ENCODE measurements around the gene RBP2. TPM values are rescaled to one million over a fixed set of nuclear protein-coding genes. Genes with fewer than 3 reads are reported as not detected.

The RBP2 gene
- total RNA-seq, 1 donor from 2014 or later, result not detected

GRCh38 chr3:139423232-139423631 lies 53.1 kb downstream of the RBP2 start:
- no peaks in the 10 kb centered on the region for H3K27me3 Mint-ChIP-seq (ENCODE audit: low read depth)
- H3K4me1 Mint-ChIP-seq (ENCODE audit: low read depth), result no peaks in the 10 kb centered on the region
- no peaks in the 10 kb centered on the region for H3K9me3 Mint-ChIP-seq (ENCODE audit: low read depth)
- no peak overlapping the region for H3K4me3 Mint-ChIP-seq (ENCODE audit: unreplicated experiment)
- H3K27ac Mint-ChIP-seq (ENCODE audit: unreplicated experiment), result no peak overlapping the region
- no peak for DNase-seq (ENCODE audit: low spot score)
- TF ChIP-seq, protein P1, sequence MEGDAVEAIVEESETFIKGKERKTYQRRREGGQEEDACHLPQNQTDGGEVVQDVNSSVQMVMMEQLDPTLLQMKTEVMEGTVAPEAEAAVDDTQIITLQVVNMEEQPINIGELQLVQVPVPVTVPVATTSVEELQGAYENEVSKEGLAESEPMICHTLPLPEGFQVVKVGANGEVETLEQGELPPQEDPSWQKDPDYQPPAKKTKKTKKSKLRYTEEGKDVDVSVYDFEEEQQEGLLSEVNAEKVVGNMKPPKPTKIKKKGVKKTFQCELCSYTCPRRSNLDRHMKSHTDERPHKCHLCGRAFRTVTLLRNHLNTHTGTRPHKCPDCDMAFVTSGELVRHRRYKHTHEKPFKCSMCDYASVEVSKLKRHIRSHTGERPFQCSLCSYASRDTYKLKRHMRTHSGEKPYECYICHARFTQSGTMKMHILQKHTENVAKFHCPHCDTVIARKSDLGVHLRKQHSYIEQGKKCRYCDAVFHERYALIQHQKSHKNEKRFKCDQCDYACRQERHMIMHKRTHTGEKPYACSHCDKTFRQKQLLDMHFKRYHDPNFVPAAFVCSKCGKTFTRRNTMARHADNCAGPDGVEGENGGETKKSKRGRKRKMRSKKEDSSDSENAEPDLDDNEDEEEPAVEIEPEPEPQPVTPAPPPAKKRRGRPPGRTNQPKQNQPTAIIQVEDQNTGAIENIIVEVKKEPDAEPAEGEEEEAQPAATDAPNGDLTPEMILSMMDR (IDR thresholded peaks at IDR 0.05), result no peak
- peaks cover 7% of the 10 kb centered on the region for H3K36me3 Mint-ChIP-seq (ENCODE audit: low read depth)

DNA sequence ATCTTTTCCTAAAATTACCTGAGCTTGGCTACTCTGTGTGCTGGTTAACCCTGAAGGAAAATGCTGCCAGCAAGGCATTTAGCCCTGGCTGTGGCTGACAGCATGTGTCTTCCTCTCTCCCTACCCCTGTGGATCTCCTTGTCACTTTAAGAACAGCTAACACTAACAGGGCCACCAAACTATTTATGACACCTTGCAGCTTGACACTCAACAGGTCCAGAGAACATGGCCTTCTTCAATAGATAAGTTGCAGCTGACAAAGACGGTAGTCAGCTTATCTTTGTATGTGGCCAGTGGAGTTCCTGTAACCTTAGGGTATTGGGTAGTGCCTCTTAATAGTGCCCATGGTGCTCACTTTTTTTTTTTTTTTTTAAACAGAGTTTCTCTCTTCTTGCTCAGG lies 54.9 kb downstream of the RBP2 start:
- Mint-ChIP-seq H3K27ac (ENCODE audit: unreplicated experiment) (no peak overlapping the region), H3K27me3 (ENCODE audit: low read depth) (no peaks in the 10 kb centered on the region), H3K4me1 (ENCODE audit: low read depth) (no peaks in the 10 kb centered on the region), H3K36me3 (ENCODE audit: low read depth) (peaks cover 18% of the 10 kb centered on the region), H3K9me3 (ENCODE audit: low read depth) (peaks cover 15% of the 10 kb centered on the region), H3K4me3 (ENCODE audit: unreplicated experiment) (no peak overlapping the region)
- no peak for DNase-seq (ENCODE audit: low spot score)
- TF ChIP-seq, protein P1 (IDR thresholded peaks at IDR 0.05), result no peak

GRCh38 chr3:139421040-139421439 lies 55.3 kb downstream of the RBP2 start:
- Mint-ChIP-seq H3K4me1 (ENCODE audit: low read depth) (no peaks in the 10 kb centered on the region), H3K27me3 (ENCODE audit: low read depth) (no peaks in the 10 kb centered on the region), H3K36me3 (ENCODE audit: low read depth) (peaks cover 19% of the 10 kb centered on the region), H3K27ac (ENCODE audit: unreplicated experiment) (no peak overlapping the region), H3K4me3 (ENCODE audit: unreplicated experiment) (no peak overlapping the region), H3K9me3 (ENCODE audit: low read depth) (peaks cover 19% of the 10 kb centered on the region)
- TF ChIP-seq, protein P1 (IDR thresholded peaks at IDR 0.05), result no peak
- DNase-seq (ENCODE audit: low spot score), result no peak

DNA sequence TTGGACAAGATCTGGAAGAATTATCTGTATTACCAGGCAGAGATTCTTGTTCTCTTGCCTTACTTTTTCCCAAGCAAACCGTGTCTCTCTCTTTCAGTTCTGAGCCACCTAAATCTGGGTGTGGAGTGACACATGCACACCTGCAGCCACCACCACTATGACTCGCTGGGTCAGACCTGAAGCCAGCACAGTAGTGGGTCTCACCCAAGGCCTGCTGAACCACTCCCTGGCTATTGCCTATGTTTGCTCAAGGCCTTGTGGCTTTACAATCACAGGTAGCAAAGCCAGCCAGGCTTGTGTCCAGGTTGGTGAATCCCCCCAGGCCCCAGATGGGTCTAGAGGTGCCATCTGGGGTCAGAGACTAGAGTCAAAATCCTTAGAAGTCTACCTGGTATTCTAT lies 58.2 kb downstream of the RBP2 start:
- Mint-ChIP-seq H3K36me3 (ENCODE audit: low read depth) (peaks cover 16% of the 10 kb centered on the region), H3K4me3 (ENCODE audit: unreplicated experiment) (no peak overlapping the region), H3K4me1 (ENCODE audit: low read depth) (peaks cover 7% of the 10 kb centered on the region), H3K27ac (ENCODE audit: unreplicated experiment) (no peak overlapping the region), H3K27me3 (ENCODE audit: low read depth) (no peaks in the 10 kb centered on the region), H3K9me3 (ENCODE audit: low read depth) (peaks cover 34% of the 10 kb centered on the region)
- TF ChIP-seq, protein P1 (IDR thresholded peaks at IDR 0.05), result no peak
- DNase-seq (ENCODE audit: low spot score), result no peak

DNA sequence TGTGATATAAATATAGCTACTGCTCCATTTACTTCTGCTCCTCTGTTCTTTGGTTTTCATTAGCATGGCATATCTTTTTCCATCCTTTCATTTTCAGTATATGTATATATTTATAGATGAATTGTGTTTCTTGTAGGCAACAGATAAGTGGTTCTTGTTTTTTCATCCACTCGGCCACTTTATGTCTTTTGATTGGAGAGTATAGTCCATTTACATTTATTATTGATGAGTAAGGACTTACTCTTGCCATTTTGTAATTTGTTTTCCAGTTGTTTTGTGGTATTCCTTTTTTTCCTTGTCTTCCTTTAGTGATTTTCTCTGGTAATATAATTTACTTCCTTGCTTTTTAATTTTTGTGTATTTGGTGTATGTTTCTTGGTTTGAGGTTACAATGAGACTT lies 60.0 kb downstream of the RBP2 start:
- Mint-ChIP-seq H3K9me3 (ENCODE audit: low read depth) (peaks cover 50% of the 10 kb centered on the region), H3K36me3 (ENCODE audit: low read depth) (peaks cover 24% of the 10 kb centered on the region), H3K27ac (ENCODE audit: unreplicated experiment) (no peak overlapping the region)

More for the DNA sequence above, 60.0 kb downstream of the RBP2 start:
- TF ChIP-seq, protein P1 (IDR thresholded peaks at IDR 0.05), result no peak
- no peak for DNase-seq (ENCODE audit: low spot score)
- Mint-ChIP-seq H3K4me1 (ENCODE audit: low read depth) (peaks cover 7% of the 10 kb centered on the region), H3K27me3 (ENCODE audit: low read depth) (no peaks in the 10 kb centered on the region), H3K4me3 (ENCODE audit: unreplicated experiment) (no peak overlapping the region)
